Testis (tissue), 2 donors: Measurements from ENCODE around the gene ZNF433.

Source experiments
- CTCF ChIP-seq, 3 experiments: fragments of 450-650 bp in 2 of 3; fragments of 200-600 bp in 1 of 3; sonication (generic) in 1 of 3; IDR thresholded peaks; one replicate each; pipeline ENCODE4 v1.5.1; 2016 to 2019; ENCODE audit warnings: antibody characterized with exemption in 3 of 3, mild to moderate bottlenecking in 2 of 3, moderate library complexity in 1 of 3
- POLR2A ChIP-seq: fragments of 450-650 bp; IDR thresholded peaks from one replicate; pipeline ENCODE4 v1.6.1; 2017; ENCODE audit warnings: antibody characterized with exemption, mild to moderate bottlenecking, moderate library complexity

- no peak for TF ChIP-seq CTCF (IDR thresholded peaks at IDR 0.05)
- TF ChIP-seq POLR2A = no peak
Observed at GRCh38 chr19:12034198-12034597, 1.3 kb downstream of the ZNF433 start.
